ENCODE data around the gene SPN. TPM values are rescaled to one million over a fixed set of nuclear protein-coding genes. Genes with fewer than 3 reads are reported as not detected.
"Not testable (repeated sequence)": the region's sequence is repeated elsewhere in the genome, so short reads cannot be mapped to it uniquely, and the experiment has no call there.

The SPN gene
- total and polyA plus RNA-seq, 2 of the 4 experiments (the other 2 are of a cell fraction) = not detected

GRCh38 chr16:29667322-29667610, 4.2 kb downstream of the SPN start:
- in situ Hi-C loops (cut with MboI; ENCODE audit: low sequenced_read_pairs) = not testable (repeated sequence)

More at GRCh38 chr16:29667322-29667610, 4.2 kb downstream of the SPN start:
- H4K91ac ChIP-seq (ENCODE audit: insufficient read depth, low read depth, low read length); POLR2A ChIA-PET (ENCODE audit: unreplicated experiment); BruUV-seq (replicated peaks); dilution Hi-C loops (cut with HindIII; ENCODE audit: low sequenced_read_pairs, unreplicated experiment); H3K9ac ChIP-seq (ENCODE audit: low read depth, low read length); H2AK9ac ChIP-seq (replicated peaks; ENCODE audit: low read depth, low read length, poor library complexity); H3K18ac ChIP-seq (ENCODE audit: low read depth, low read length); H3K9me3 ChIP-seq (ENCODE audit: control insufficient read depth, insufficient read depth, low read length); H3K4me2 ChIP-seq (ENCODE audit: low read depth, low read length); H4K8ac ChIP-seq (ENCODE audit: low read depth in 2 of 2, low read length in 2 of 2); H2BK5ac ChIP-seq (ENCODE audit: low read depth, low read length, poor library complexity, severe bottlenecking); H2BK15ac ChIP-seq (ENCODE audit: low read depth, low read length); H3K4ac ChIP-seq (ENCODE audit: low read depth, low read length); H3K4me3 ChIP-seq (ENCODE audit: insufficient read depth, low read depth, low read length); H3K79me1 ChIP-seq (ENCODE audit: low read depth in 1 of 2, low read length in 2 of 2); H3K36me3 ChIP-seq (ENCODE audit: control insufficient read depth, insufficient read depth, low read length); H4K20me1 ChIP-seq (ENCODE audit: insufficient read depth, low read length); H3K27ac ChIP-seq (ENCODE audit: insufficient read depth, low read length); H2AK5ac ChIP-seq (ENCODE audit: low read depth, low read length); H3K23ac ChIP-seq (ENCODE audit: low read depth, low read length); intact Hi-C loops (cut with micrococcal nuclease); DNase-seq; H3K9me1 ChIP-seq (ENCODE audit: insufficient read depth, low read length); H3K56ac ChIP-seq (ENCODE audit: extremely low read depth, insufficient read depth, low read length); H4K5ac ChIP-seq (ENCODE audit: low read depth, low read length); ATAC-seq (ENCODE audit: low read depth); H2BK20ac ChIP-seq (ENCODE audit: low read depth, low read length); H3K14ac ChIP-seq (replicated peaks; ENCODE audit: low read depth, low read length); H3K4me1 ChIP-seq (ENCODE audit: control insufficient read depth, insufficient read depth, low read length); CTCF ChIA-PET; H2BK120ac ChIP-seq (ENCODE audit: low read depth, low read length); H2AFZ ChIP-seq (replicated peaks; ENCODE audit: low read length, poor library complexity): not testable (repeated sequence)
- peaks cover 12% of the 10 kb centered on the region; the same call in 1 of the 2 replicates for H3K27me3 ChIP-seq (ENCODE audit: control insufficient read depth, insufficient read depth, low read length)
- no CpG with 5 or more reads among the region's 6 CpGs for WGBS, 2 experiments (ENCODE audit: extremely low coverage in 2 of 2, insufficient read length in 1 of 2)

Measured in IMR-90 (cell line).